AML-193 (cell line): ENCODE results near the gene USP53.
"Not testable (repeated sequence)": the region's sequence is repeated elsewhere in the genome, so short reads cannot be mapped to it uniquely, and the experiment has no call there.

ENCODE experiments used
- DNase-seq, 2 experiments: peaks; one replicate each; lab custom pipeline; 2025; lab: John Stamatoyannopoulos, UW

The USP53 gene

GRCh38 chr4:119279541-119279940 is 67.0 kb downstream of the USP53 start:
- not testable (repeated sequence) for DNase-seq

- DNase-seq = not testable (repeated sequence)
Observed at GRCh38 chr4:119279945-119280344, 67.4 kb downstream of the USP53 start.

- DNase-seq = no peak
Observed at GRCh38 chr4:119281393-119281792, 68.9 kb downstream of the USP53 start.

- no peak for DNase-seq
Observed at GRCh38 chr4:119284876-119285780, 72.6 kb downstream of the USP53 start.

GRCh38 chr4:119286377-119287002 is 74.0 kb downstream of the USP53 start:
- no peak for DNase-seq

GRCh38 chr4:119289313-119289712 is 76.8 kb downstream of the USP53 start:
- DNase-seq = no peak

GRCh38 chr4:119290598-119290997 is 78.1 kb downstream of the USP53 start:
- DNase-seq = no peak

GRCh38 chr4:119296356-119296755 is 83.8 kb downstream of the USP53 start:
- no peak for DNase-seq

GRCh38 chr4:119297795-119298194 is 85.3 kb downstream of the USP53 start:
- no peak for DNase-seq

- DNase-seq = no peak
Observed at GRCh38 chr4:119299260-119299671, 86.8 kb downstream of the USP53 start.

GRCh38 chr4:119299741-119300100 is 87.2 kb downstream of the USP53 start:
- no peak for DNase-seq

- DNase-seq = no peak
Observed at GRCh38 chr4:119300101-119300978, 87.8 kb downstream of the USP53 start.

GRCh38 chr4:119302073-119302832 is 89.7 kb downstream of the USP53 start:
- no peak for DNase-seq

GRCh38 chr4:119303587-119304305 is 91.2 kb downstream of the USP53 start:
- DNase-seq = no peak

GRCh38 chr4:119304431-119304830 is 91.9 kb downstream of the USP53 start:
- DNase-seq = no peak

- no peak for DNase-seq
Observed at GRCh38 chr4:119307606-119308005, 95.1 kb downstream of the USP53 start.

- no peak for DNase-seq
Observed at GRCh38 chr4:119310826-119311225, 98.3 kb downstream of the USP53 start.

GRCh38 chr4:119313237-119313636 is 100.7 kb downstream of the USP53 start:
- DNase-seq = peak; percentile 85 to 91

- peak; percentile 58 to 61 for DNase-seq
Observed at GRCh38 chr4:119314356-119314755, 101.8 kb downstream of the USP53 start.

- no peak for DNase-seq
Observed at GRCh38 chr4:119315036-119315435, 102.5 kb downstream of the USP53 start.

GRCh38 chr4:119317990-119318389 is 105.5 kb downstream of the USP53 start:
- no peak for DNase-seq
